ENCODE data around the gene ZNF446. TPM values are rescaled to one million over a fixed set of nuclear protein-coding genes. Genes with fewer than 3 reads are reported as not detected.

Gene ZNF446
- total and polyA plus RNA-seq, 2 donors (not counting 1 experiment from before 2014, with no cell fraction given): 15.0 to 18.9 TPM

GRCh38 chr19:58453743-58454142, 22.4 kb upstream of the ZNF446 start:
- Mint-ChIP-seq H3K27ac (no peak overlapping the region), H3K27me3 (no peaks in the 10 kb centered on the region), H3K9me3 (ENCODE audit: insufficient read depth) (no peaks in the 10 kb centered on the region), H3K4me1 (peaks cover 20% of the 10 kb centered on the region), H3K4me3 (peak overlapping the region; percentile 33)
- WGBS (ENCODE audit: insufficient coverage): 98% methylated on average over 6 of the region's 6 CpGs
- no peak overlapping the region for H3K4me2 ChIP-seq (replicated peaks; ENCODE audit: low read depth, low read length, poor library complexity, severe bottlenecking)
- TF ChIP-seq CTCF (IDR thresholded peaks at IDR 0.05): no peak
- TF ChIP-seq EZH2 (IDR thresholded peaks at IDR 0.05; ENCODE audit: borderline replicate concordance, insufficient read depth, low read depth, low read length, poor library complexity, severe bottlenecking): no peak
- peaks cover 0 to 9% (median 0%) of the 10 kb centered on the region in 4 experiments for H3K27me3 ChIP-seq (replicated peaks in 1 of 4; ENCODE audit: control extremely low read depth in 1 of 4, control insufficient read depth in 3 of 4, insufficient read depth in 4 of 4, low read length in 3 of 4)
- peaks cover 5 to 12% of the 10 kb centered on the region in 2 donors for H3K4me1 ChIP-seq (ENCODE audit: control insufficient read depth in 2 of 2, insufficient read depth in 2 of 2, low read length in 2 of 2)
- peaks cover 6% of the 10 kb centered on the region for H3K79me2 ChIP-seq (ENCODE audit: control insufficient read depth, insufficient read depth, low read length)
- H3K9ac ChIP-seq (ENCODE audit: low read length): no peak overlapping the region
- no peak for ATAC-seq (ENCODE audit: low read depth)
- H4K20me1 ChIP-seq (ENCODE audit: control insufficient read depth, insufficient read depth, low read length, poor library complexity, severe bottlenecking): no peaks in the 10 kb centered on the region
- no peak for DNase-seq
- intact Hi-C loops (cut with micrococcal nuclease): loop anchor here (5.0 kb wide), 2 partner anchors 91 to 126 kb away; partner anchors contain the start of genes ZNF497 and ZSCAN22
- POLR2A ChIA-PET: interaction anchor here (1.4 kb wide), 1 partner anchor 22 kb away, joined by 3 read pairs; the partner anchor contains the start of gene ZNF446
- CTCF ChIA-PET: no interaction called here
- no peak overlapping the region for H3K27ac ChIP-seq (ENCODE audit: low read length in 2 of 2)
- H3K4me3 ChIP-seq (ENCODE audit: control extremely low read depth in 1 of 5, extremely low read depth in 1 of 5, insufficient read depth in 1 of 5, low read depth in 2 of 5, low read length in 4 of 5): no peak overlapping the region
- H2AFZ ChIP-seq (ENCODE audit: insufficient read depth, low read depth, low read length, poor library complexity, severe bottlenecking): no peak overlapping the region
- peaks cover 0 to 12% of the 10 kb centered on the region in 2 experiments for H3K36me3 ChIP-seq (replicated peaks in 1 of 2; ENCODE audit: control extremely low read depth in 1 of 2, control insufficient read depth in 1 of 2, extremely low read depth in 1 of 2, insufficient read depth in 2 of 2, low read length in 1 of 2)
- H3K9me3 ChIP-seq (ENCODE audit: control extremely low read depth in 1 of 3, control insufficient read depth in 2 of 3, insufficient read depth in 1 of 3, low read length in 2 of 3): peaks cover 1 to 8% (median 3%) of the 10 kb centered on the region in 3 donors

- no peak for TF ChIP-seq EZH2 (IDR thresholded peaks at IDR 0.05; ENCODE audit: borderline replicate concordance, insufficient read depth, low read depth, low read length, poor library complexity, severe bottlenecking)
- TF ChIP-seq CTCF (IDR thresholded peaks at IDR 0.05): no peak
- H3K4me2 ChIP-seq (replicated peaks; ENCODE audit: low read depth, low read length, poor library complexity, severe bottlenecking): no peak overlapping the region
- no peaks in the 10 kb centered on the region for H3K27me3 ChIP-seq (replicated peaks in 1 of 4; ENCODE audit: control extremely low read depth in 1 of 4, control insufficient read depth in 3 of 4, insufficient read depth in 4 of 4, low read length in 3 of 4)
- no peaks in the 10 kb centered on the region for H4K20me1 ChIP-seq (ENCODE audit: control insufficient read depth, insufficient read depth, low read length, poor library complexity, severe bottlenecking)
- peaks cover 0 to 12% of the 10 kb centered on the region in 2 experiments for H3K36me3 ChIP-seq (replicated peaks in 1 of 2; ENCODE audit: control extremely low read depth in 1 of 2, control insufficient read depth in 1 of 2, extremely low read depth in 1 of 2, insufficient read depth in 2 of 2, low read length in 1 of 2)
- no peak for DNase-seq
- no peaks in the 10 kb centered on the region for H3K9me3 ChIP-seq (ENCODE audit: control extremely low read depth in 1 of 3, control insufficient read depth in 2 of 3, insufficient read depth in 1 of 3, low read length in 2 of 3)
- H3K4me1 Mint-ChIP-seq: peaks cover 20% of the 10 kb centered on the region
- CTCF ChIA-PET: no interaction called here
- H3K9ac ChIP-seq (ENCODE audit: low read length): no peak overlapping the region
- POLR2A ChIA-PET: no interaction called here
- H3K9me3 Mint-ChIP-seq (ENCODE audit: insufficient read depth): no peaks in the 10 kb centered on the region
- peaks cover 6% of the 10 kb centered on the region for H3K79me2 ChIP-seq (ENCODE audit: control insufficient read depth, insufficient read depth, low read length)
- H3K27ac Mint-ChIP-seq: no peak overlapping the region
- intact Hi-C loops (cut with micrococcal nuclease): no loop called here
- peaks cover 5 to 12% of the 10 kb centered on the region in 2 donors for H3K4me1 ChIP-seq (ENCODE audit: control insufficient read depth in 2 of 2, insufficient read depth in 2 of 2, low read length in 2 of 2)
- no peak overlapping the region for H3K4me3 ChIP-seq (ENCODE audit: control extremely low read depth in 1 of 5, extremely low read depth in 1 of 5, insufficient read depth in 1 of 5, low read depth in 2 of 5, low read length in 4 of 5)
- H2AFZ ChIP-seq (ENCODE audit: insufficient read depth, low read depth, low read length, poor library complexity, severe bottlenecking): no peak overlapping the region
- 98% methylated on average over 15 of the region's 21 CpGs for WGBS (ENCODE audit: insufficient coverage)
- H3K27ac ChIP-seq (ENCODE audit: low read length in 2 of 2): no peak overlapping the region
- H3K27me3 Mint-ChIP-seq: no peaks in the 10 kb centered on the region
- H3K4me3 Mint-ChIP-seq: no peak overlapping the region
- ATAC-seq (ENCODE audit: low read depth): no peak
Measured at GRCh38 chr19:58455306-58455705, 20.8 kb upstream of the ZNF446 start.
